Measurements from ENCODE around the gene SH3PXD2A. TPM values are rescaled to one million over a fixed set of nuclear protein-coding genes. Genes with fewer than 3 reads are reported as not detected.

Gene SH3PXD2A
- total RNA-seq, 1 donor from 2014 or later, result 2.3 TPM

DNA sequence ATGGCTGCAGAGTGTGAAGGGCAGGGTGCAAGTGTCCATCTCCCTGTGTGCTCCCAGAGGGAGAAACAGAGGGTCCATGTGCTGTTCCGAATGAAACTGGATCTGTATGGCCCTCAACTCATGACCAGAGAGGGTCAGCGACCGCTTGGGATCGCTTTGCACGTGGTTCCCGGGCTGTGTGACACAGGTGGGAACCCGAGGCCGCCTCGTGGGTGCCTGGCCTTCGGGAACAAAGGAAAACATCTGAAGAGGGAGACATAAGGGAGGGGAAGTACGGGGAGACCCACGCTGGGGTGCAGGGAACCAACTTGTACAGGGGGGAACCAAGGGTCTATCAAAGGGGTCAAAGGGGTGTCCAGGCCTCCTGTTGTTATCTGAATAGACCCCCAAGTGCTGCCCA lies 57.5 kb downstream of the SH3PXD2A start:
- no peaks in the 10 kb centered on the region for H3K9me3 Mint-ChIP-seq
- Histone ChIP-seq H4K20me1 (ENCODE audit: low read depth) (no peaks in the 10 kb centered on the region), H3K36me3 (no peaks in the 10 kb centered on the region), H3K9me3 (ENCODE audit: low read depth) (no peaks in the 10 kb centered on the region), H3F3A (ENCODE audit: low read depth) (peaks cover 6% of the 10 kb centered on the region), H3K4me3 (no peak overlapping the region), H3K27me3 (no peaks in the 10 kb centered on the region), H2AFZ (replicated peaks) (no peak overlapping the region), H3K4me1 (peaks cover 9% of the 10 kb centered on the region), H3K27ac (no peak overlapping the region), H3K79me2 (ENCODE audit: low read depth) (no peaks in the 10 kb centered on the region), H3K4me2 (no peak overlapping the region), H3K9ac (no peak overlapping the region)
- TF ChIP-seq EZH2 (IDR thresholded peaks at IDR 0.05) (no peak), CTCF (IDR thresholded peaks at IDR 0.05) (no peak), EZH2phosphoT487 (IDR thresholded peaks at IDR 0.05) (no peak)
- no peak overlapping the region for H3K27ac Mint-ChIP-seq
- H3K4me1 Mint-ChIP-seq, result peaks cover 8% of the 10 kb centered on the region
- peaks cover 21% of the 10 kb centered on the region for H3K36me3 Mint-ChIP-seq
- no peak for DNase-seq (ENCODE audit: low spot score)
- H3K4me3 Mint-ChIP-seq, result no peak overlapping the region
- peaks cover 10% of the 10 kb centered on the region for H3K27me3 Mint-ChIP-seq (ENCODE audit: insufficient read depth, low read depth)

DNA sequence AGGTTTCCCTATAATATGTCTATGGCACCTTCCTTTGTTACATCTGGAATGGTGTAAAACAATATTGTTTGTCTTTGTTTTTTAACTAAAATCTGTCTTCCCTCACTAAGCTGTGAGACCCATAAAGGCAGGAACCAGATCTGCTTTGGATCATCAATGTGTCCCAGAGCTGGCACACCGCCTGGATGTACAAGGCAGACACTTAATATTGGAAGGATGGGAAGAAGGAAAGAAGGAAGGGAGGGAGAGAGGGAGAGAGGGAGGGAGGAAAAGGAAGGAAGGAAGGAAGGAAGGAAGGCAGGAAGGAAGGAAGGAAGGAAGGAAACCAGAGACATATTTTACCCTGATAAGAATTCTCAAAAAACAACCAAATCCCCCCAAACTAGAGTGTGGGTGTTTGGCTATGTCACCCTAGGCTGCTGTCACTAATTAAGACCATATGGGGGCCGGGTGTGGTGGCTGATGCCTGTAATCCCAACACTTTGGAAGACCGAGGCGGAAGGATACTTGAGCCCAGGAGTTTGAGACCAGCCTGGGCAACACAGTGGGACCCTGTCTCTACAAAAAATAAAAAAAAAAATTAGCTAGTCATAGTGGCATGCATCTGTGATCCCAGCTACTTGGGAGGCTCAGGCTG lies 59.6 kb downstream of the SH3PXD2A start:
- no peak overlapping the region for H3K27ac Mint-ChIP-seq
- H3K27ac ChIP-seq, result no peak overlapping the region
- no peaks in the 10 kb centered on the region for H3K9me3 Mint-ChIP-seq
- H3K79me2 ChIP-seq (ENCODE audit: low read depth), result no peaks in the 10 kb centered on the region
- no peak overlapping the region for H3K4me2 ChIP-seq
- no peaks in the 10 kb centered on the region for H3K9me3 ChIP-seq (ENCODE audit: low read depth)
- no peak overlapping the region for H2AFZ ChIP-seq (replicated peaks)
- H4K20me1 ChIP-seq (ENCODE audit: low read depth), result no peaks in the 10 kb centered on the region
- H3K4me1 Mint-ChIP-seq, result peaks cover 3% of the 10 kb centered on the region
- H3K4me3 Mint-ChIP-seq, result no peak overlapping the region
- H3K27me3 Mint-ChIP-seq (ENCODE audit: insufficient read depth, low read depth), result peaks cover 3% of the 10 kb centered on the region
- H3K9ac ChIP-seq, result no peak overlapping the region
- no peak for DNase-seq (ENCODE audit: low spot score)
- no peak overlapping the region for H3K4me3 ChIP-seq
- H3F3A ChIP-seq (ENCODE audit: low read depth), result no peaks in the 10 kb centered on the region
- no peaks in the 10 kb centered on the region for H3K27me3 ChIP-seq
- TF ChIP-seq CTCF (IDR thresholded peaks at IDR 0.05), result no peak
- H3K4me1 ChIP-seq, result peaks cover 8% of the 10 kb centered on the region
- H3K36me3 Mint-ChIP-seq, result peaks cover 16% of the 10 kb centered on the region
- no peaks in the 10 kb centered on the region for H3K36me3 ChIP-seq

DNA sequence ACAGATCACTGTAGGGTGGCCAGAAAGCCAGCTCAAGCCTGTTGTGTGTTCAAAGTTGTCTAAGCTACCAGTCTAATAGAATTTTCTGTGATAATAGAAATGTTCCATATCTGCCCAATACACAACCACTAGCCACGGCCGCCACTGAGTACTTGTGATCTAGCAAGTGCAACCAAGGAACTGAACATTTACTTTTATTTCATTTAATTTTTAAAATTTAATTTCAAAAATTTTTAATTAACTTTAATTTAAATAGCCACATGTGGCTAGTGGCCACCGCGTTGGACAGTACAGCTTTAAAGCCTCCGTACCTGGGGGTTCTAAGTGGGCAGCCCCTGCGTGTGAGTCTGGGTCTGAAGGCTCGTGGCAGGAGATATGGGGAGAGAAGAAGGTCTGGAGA lies 60.4 kb downstream of the SH3PXD2A start:
- Histone ChIP-seq H3K9me3 (ENCODE audit: low read depth) (no peaks in the 10 kb centered on the region), H3K9ac (no peak overlapping the region), H2AFZ (replicated peaks) (no peak overlapping the region), H3F3A (ENCODE audit: low read depth) (no peaks in the 10 kb centered on the region), H3K4me1 (peaks cover under 1% of the 10 kb centered on the region), H3K4me2 (no peak overlapping the region), H3K4me3 (no peak overlapping the region), H3K27ac (no peak overlapping the region), H3K36me3 (no peaks in the 10 kb centered on the region), H3K27me3 (no peaks in the 10 kb centered on the region), H4K20me1 (ENCODE audit: low read depth) (no peaks in the 10 kb centered on the region), H3K79me2 (ENCODE audit: low read depth) (no peaks in the 10 kb centered on the region)
- peaks cover 2% of the 10 kb centered on the region for H3K4me1 Mint-ChIP-seq
- no peak overlapping the region for H3K4me3 Mint-ChIP-seq
- no peaks in the 10 kb centered on the region for H3K9me3 Mint-ChIP-seq
- H3K36me3 Mint-ChIP-seq, result peaks cover 9% of the 10 kb centered on the region
- H3K27me3 Mint-ChIP-seq (ENCODE audit: insufficient read depth, low read depth), result peaks cover 5% of the 10 kb centered on the region
- no peak for DNase-seq (ENCODE audit: low spot score)
- TF ChIP-seq EZH2 (IDR thresholded peaks at IDR 0.05) (no peak), CTCF (IDR thresholded peaks at IDR 0.05) (no peak), EZH2phosphoT487 (IDR thresholded peaks at IDR 0.05) (no peak)
- no peak overlapping the region for H3K27ac Mint-ChIP-seq

Data from neural progenitor cell (in vitro differentiated cells).